Activated T-cell treated with anti-CD3 and anti-CD28 coated beads, Interleukin-2, amount 50 U/mL, for 72 hours (primary cell): ENCODE measurements around the gene NRDE2. TPM values are rescaled to one million over a fixed set of nuclear protein-coding genes. Genes with fewer than 3 reads are reported as not detected.

ENCODE experiments used
- ATAC-seq, 2 donors: fragments of 150-1000 bp; cut with Tn5 transposase; replicated peaks in 1 of 2; 2 replicates each; pipeline ENCODE4 v1.10.0; 2021; ENCODE audit warnings: moderate library complexity in 2 of 2, mild to moderate bottlenecking in 1 of 2
- DNase-seq, 2 donors: peaks; one replicate each; pipeline ENCODE4 v3.0.0; 2021 to 2022; ENCODE audit warnings: mixed read lengths in 1 of 2
- H3K27ac Mint-ChIP-seq: one replicate; pipeline ENCODE4 v1.8.0; 2022; ENCODE audit warnings: mild to moderate bottlenecking, moderate library complexity, mixed read lengths
- H3K27me3 Mint-ChIP-seq: one replicate; pipeline ENCODE4 v1.8.0; 2022; ENCODE audit warnings: low read depth, mixed read lengths
- H3K36me3 Mint-ChIP-seq, 2 donors: one replicate each; pipeline ENCODE4 v1.8.0; 2022; ENCODE audit warnings: mixed read lengths in 2 of 2, mild to moderate bottlenecking in 1 of 2; ENCODE audit not compliant: insufficient read depth in 2 of 2
- H3K4me1 Mint-ChIP-seq: one replicate; pipeline ENCODE4 v1.8.0; 2022; ENCODE audit warnings: low read depth, mixed read lengths
- H3K4me3 Mint-ChIP-seq, 2 donors: one replicate each; pipeline ENCODE4 v1.8.0; 2022; ENCODE audit warnings: mild to moderate bottlenecking in 2 of 2, mixed read lengths in 2 of 2, moderate library complexity in 2 of 2
- H3K9me3 Mint-ChIP-seq, 2 donors: one replicate each; pipeline ENCODE4 v1.8.0; 2022; ENCODE audit warnings: mixed read lengths in 2 of 2
- total RNA-seq, 2 donors: library from RNA; stranded (reverse); gene quantifications; one replicate each; pipeline ENCODE4 v1.2.3, GENCODE V29; 2022

The NRDE2 gene
- total RNA-seq, 2 donors from 2014 or later = 26.4 to 28.9 TPM

DNA sequence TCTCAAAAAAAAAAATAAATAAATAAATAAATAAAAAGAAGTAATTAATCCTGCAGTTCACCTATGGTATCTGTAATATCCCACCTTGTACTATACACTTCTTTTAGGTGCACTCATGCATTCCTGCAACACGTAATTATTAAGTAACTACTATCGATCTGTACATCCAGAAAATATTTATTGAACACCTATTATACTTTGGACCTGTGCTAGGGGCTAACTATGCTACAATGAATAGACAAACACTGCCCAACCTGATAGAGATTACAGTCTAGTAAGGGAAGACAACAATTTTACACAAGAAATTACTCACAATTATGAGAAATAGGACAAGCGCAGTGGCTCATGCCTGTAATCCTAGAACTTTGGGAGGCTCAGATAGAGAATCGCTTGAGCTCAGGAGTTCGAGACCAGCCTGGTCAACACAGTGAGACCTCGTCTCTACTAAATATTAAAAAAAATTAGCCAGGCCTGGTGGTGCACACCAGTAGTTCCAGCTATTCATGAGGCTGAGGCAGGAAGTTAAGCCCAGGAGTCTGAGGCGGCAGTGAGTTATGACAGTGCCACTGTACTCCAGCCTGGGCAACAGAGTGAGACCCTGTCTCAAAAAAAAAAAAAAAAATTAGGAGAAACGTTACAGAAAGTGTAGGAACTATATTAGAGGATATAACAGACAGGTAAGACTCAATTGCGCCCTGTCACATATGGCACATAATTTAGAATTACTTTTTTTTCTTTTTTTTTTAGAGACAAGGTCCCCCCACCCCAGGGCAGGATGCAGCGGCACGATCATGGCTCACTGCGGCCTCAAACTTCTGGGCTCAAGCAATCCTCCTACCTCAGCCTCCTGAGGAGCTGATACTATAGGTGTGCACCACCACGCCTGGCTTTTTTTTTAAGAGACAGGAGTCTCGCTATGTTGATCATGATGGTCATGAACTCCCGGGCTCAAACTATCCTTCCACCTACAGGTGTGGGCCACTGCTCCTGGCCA, 1.2 kb downstream of the NRDE2 start:
- ATAC-seq = no peak
- Mint-ChIP-seq H3K27ac (peak overlapping the region; percentile 98), H3K4me3 (peak overlapping the region; percentile 95 to 97), H3K9me3 (no peaks in the 10 kb centered on the region), H3K4me1 (peaks cover 19% of the 10 kb centered on the region), H3K36me3 (peaks cover 0 to 6% of the 10 kb centered on the region in 2 donors), H3K27me3 (no peaks in the 10 kb centered on the region)
- no peak for DNase-seq

DNA sequence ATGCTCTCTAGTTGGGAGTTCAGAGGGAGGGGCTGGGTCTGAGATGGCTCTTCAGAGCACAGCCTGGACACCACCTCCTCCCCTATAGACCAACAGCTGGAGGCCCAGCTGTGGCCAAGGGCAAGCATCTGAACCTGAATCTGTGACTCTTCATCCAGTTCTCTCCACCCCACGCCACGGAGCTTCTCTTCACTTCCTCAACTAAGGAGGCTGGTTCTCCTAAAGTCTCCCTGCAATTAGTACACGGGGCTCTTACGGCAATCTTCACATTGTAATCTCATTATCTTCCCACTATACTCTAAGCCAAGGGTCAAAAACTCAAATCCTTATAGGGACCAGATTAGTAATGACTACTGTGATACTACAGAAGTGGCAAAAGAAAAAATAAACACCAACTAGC, 9.8 kb downstream of the NRDE2 start:
- no peak for ATAC-seq
- H3K27ac Mint-ChIP-seq = no peak overlapping the region
- no peak for DNase-seq
- H3K4me1 Mint-ChIP-seq = peaks cover 38% of the 10 kb centered on the region
- peaks cover 13% of the 10 kb centered on the region in 2 donors for H3K36me3 Mint-ChIP-seq
- no peaks in the 10 kb centered on the region for H3K27me3 Mint-ChIP-seq
- H3K9me3 Mint-ChIP-seq = peaks cover 0 to 2% of the 10 kb centered on the region in 2 donors
- no peak overlapping the region for H3K4me3 Mint-ChIP-seq

DNA sequence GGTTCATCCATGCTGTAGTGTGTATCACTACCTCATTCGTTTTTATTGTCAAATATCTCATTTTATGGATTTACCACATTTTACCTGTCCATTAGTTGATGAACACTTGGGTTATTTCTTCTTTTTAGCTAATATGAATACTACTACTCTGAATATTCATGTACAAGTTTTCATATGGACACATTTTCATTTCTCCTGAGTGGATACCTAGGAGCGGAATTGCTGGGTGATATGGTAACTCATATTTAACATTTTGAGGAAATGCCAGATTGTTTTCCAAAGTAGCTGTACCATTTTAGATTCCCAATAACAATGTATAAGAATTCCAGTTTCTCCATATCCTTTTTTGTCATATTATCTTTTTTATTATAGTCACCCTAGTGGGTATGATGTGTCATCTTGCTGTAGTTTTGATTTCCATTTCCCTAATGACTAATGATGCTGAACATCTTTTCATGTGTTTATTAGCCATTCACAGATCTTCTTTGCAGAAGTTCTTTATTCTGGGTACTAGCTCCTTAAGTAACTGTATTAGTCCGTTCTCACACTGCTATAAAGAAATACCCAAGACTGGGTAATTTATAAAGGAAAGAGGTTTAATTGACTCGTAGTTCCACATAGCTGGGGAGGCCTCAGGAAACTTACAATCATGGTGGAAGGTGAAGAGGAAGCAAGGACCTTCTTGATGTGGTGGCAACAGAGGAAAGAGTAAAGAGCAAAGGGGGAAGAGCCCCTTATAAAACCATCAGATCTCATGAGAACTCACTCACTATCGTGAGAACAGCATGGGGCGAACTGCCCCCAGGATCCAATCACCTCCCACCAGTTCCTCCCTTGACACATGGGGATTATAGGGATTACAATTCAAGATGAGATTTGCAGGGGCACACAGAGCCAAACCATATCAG, 11.9 kb downstream of the NRDE2 start:
- H3K4me3 Mint-ChIP-seq = peak overlapping the region; percentile 56 to 66
- DNase-seq = no peak
- H3K27me3 Mint-ChIP-seq = no peaks in the 10 kb centered on the region
- H3K27ac Mint-ChIP-seq = peak overlapping the region; percentile 77
- peaks cover 41% of the 10 kb centered on the region for H3K4me1 Mint-ChIP-seq
- peaks cover 14 to 21% of the 10 kb centered on the region in 2 donors for H3K36me3 Mint-ChIP-seq
- H3K9me3 Mint-ChIP-seq = peaks cover 0 to 2% of the 10 kb centered on the region in 2 donors
- ATAC-seq = peak in 1 of 2 donors; percentile 30

DNA sequence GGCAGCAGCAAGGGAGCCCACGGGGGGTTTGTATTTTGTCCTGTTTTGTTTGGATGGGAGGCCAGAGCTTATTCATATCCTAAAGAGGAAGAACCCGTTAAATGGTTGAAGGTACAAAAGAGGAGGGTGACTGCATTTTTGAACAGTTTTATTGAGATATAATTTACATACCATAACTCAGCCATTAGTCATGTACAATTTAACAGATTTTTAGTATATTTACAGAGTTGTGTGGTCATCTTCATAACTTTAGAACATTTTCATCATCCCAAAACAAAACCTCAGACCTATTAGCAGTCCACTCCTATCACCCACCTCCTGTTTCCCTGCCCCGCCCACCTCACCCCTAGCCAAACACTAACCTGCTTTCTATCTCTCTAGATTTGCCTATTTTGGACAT, 12.6 kb downstream of the NRDE2 start:
- H3K4me3 Mint-ChIP-seq = no peak overlapping the region
- no peak for DNase-seq
- peak overlapping the region; percentile 54 for H3K27ac Mint-ChIP-seq
- ATAC-seq = no peak
- H3K9me3 Mint-ChIP-seq = peaks cover 0 to 2% of the 10 kb centered on the region in 2 donors
- H3K27me3 Mint-ChIP-seq = no peaks in the 10 kb centered on the region
- H3K36me3 Mint-ChIP-seq = peaks cover 11 to 18% of the 10 kb centered on the region in 2 donors
- peaks cover 36% of the 10 kb centered on the region for H3K4me1 Mint-ChIP-seq

DNA sequence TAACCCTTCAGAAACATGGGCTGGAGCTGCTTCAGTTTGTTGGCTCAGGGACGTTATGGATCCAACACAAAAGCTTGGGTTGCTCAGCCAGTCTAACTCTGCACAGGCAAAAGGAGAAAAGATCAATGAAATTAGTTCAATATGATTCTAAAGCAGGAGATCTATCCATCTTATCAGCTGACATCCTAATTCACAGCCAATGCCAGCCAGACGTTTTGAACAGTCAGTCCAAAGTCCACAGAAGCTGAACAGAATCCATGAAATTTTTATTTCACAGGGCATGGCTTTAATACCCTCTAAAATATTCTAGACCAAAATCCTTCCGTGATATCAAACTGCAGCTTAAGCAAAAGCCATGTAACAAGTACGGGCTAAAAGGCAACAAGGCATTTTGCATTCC, 13.7 kb downstream of the NRDE2 start:
- DNase-seq (no peak), ATAC-seq (no peak)
- no peak overlapping the region for H3K27ac Mint-ChIP-seq
- no peaks in the 10 kb centered on the region for H3K27me3 Mint-ChIP-seq
- no peak overlapping the region for H3K4me3 Mint-ChIP-seq
- peaks cover 31% of the 10 kb centered on the region for H3K4me1 Mint-ChIP-seq
- peaks cover 9 to 24% of the 10 kb centered on the region in 2 donors for H3K36me3 Mint-ChIP-seq
- H3K9me3 Mint-ChIP-seq = peaks cover 0 to 2% of the 10 kb centered on the region in 2 donors

DNA sequence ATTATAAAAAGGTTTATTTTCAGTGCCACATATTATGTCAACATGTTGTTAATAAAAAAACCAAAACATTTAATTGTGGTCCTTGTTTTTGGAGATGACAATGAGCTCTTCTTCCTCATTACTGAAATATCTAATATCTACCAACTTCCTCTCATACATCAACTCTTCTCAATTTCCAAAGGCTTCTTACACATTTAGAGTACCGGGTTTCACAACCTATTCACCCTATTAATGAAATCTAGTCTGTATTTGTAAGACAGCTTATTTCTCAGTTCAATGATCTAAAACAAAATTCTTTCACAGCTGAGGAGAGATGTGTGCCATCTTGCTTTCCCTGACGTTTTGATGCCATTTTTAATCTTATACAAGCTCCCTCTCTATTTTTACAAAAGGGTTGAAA, 14.5 kb downstream of the NRDE2 start:
- Mint-ChIP-seq H3K4me1 (peaks cover 31% of the 10 kb centered on the region), H3K9me3 (peaks cover 0 to 2% of the 10 kb centered on the region in 2 donors), H3K27ac (no peak overlapping the region), H3K27me3 (no peaks in the 10 kb centered on the region), H3K36me3 (peaks cover 9 to 24% of the 10 kb centered on the region in 2 donors), H3K4me3 (no peak overlapping the region)
- no peak for DNase-seq
- ATAC-seq = no peak

DNA sequence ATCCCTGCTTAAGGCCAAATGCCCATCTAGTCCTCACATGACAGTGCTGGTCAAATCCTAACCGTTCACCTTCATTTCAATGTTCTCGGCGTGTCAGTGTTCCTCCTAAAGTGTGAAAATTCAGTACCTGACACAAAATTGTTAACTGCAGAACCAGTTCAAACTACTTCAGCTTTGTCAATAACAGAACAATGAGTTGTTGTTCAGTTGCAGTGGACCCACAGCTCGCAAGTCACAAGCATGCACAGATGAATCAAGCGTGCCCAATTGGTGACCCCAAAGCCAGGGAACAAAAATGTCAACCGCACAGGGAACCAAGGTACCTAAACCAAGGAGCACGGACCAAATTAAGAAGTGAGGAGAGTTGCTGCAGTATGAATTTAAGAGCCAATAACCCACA, 23.2 kb downstream of the NRDE2 start:
- no peak for ATAC-seq
- Mint-ChIP-seq H3K4me1 (no peaks in the 10 kb centered on the region), H3K27me3 (no peaks in the 10 kb centered on the region), H3K9me3 (no peaks in the 10 kb centered on the region), H3K36me3 (peaks cover 4 to 12% of the 10 kb centered on the region in 2 donors), H3K4me3 (no peak overlapping the region), H3K27ac (no peak overlapping the region)
- no peak for DNase-seq

DNA sequence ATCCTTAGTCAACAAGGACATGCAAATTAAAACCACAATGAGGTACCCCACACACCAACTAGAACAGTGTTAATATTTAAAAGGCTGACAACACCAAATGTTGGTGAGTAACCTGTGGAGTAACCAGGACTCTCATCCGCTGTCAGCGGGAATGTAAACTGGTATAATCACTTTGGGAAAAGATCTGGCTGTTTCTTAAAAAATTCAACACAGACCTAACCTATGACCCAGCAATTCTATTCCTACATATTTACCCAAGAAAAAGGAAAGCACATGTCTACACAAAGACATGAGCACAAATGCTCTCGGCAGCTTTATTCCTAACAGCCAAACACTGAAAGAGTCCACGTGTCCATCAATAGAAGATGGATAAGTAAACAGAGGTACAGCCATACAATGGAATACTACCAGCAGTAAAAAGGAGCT, 26.6 kb downstream of the NRDE2 start:
- Mint-ChIP-seq H3K27me3 (no peaks in the 10 kb centered on the region), H3K9me3 (peaks cover 0 to 2% of the 10 kb centered on the region in 2 donors), H3K27ac (peak overlapping the region; percentile 14), H3K36me3 (peaks cover 9 to 20% of the 10 kb centered on the region in 2 donors), H3K4me3 (no peak overlapping the region), H3K4me1 (peaks cover 11% of the 10 kb centered on the region)
- no peak for ATAC-seq
- no peak for DNase-seq

DNA sequence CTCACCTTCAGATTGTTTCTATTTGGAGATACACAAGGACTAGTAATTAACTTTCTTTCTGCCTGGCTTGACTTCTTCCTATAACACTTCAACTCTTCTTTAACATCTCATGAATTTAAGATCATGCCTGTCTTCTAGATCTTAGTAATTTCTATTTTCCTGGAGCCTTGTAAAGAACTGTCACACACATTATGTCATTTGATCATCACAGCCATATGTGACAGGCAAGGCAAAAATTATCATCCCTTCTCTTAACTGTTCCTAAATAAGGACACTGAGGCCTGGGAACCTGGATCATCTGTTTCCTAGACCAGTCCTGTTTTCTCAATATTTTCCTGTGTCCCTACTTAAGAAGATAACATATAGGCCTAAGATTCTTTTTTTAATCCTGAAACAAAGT, 27.2 kb downstream of the NRDE2 start:
- no peaks in the 10 kb centered on the region for H3K27me3 Mint-ChIP-seq
- no peak for DNase-seq
- peaks cover 9 to 23% of the 10 kb centered on the region in 2 donors for H3K36me3 Mint-ChIP-seq
- no peak for ATAC-seq
- no peak overlapping the region for H3K4me3 Mint-ChIP-seq
- peak overlapping the region; percentile 14 for H3K27ac Mint-ChIP-seq
- peaks cover 0 to 2% of the 10 kb centered on the region in 2 donors for H3K9me3 Mint-ChIP-seq
- H3K4me1 Mint-ChIP-seq = peaks cover 11% of the 10 kb centered on the region

DNA sequence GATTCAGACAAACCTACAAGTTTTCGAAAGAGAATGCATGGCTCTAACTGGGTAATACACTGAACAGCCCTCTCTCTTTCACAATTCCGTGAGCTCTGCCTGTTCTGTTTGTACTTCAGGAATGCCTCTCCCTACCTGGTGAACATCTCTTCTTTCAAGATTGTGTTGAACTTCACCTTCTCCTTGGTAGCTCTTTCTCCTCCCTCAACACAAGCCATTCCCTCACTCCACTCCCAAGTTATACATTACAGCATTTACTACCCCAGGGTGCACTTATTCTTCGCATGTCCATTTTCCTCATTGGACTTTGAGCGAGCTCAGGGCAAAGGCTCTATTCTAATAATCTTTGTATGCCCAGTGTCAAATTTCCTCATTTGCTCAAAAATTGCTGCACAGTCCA, 28.3 kb downstream of the NRDE2 start:
- Mint-ChIP-seq H3K27ac (no peak overlapping the region), H3K9me3 (peaks cover 0 to 2% of the 10 kb centered on the region in 2 donors), H3K36me3 (peaks cover 7 to 23% of the 10 kb centered on the region in 2 donors), H3K4me3 (no peak overlapping the region), H3K27me3 (no peaks in the 10 kb centered on the region), H3K4me1 (peaks cover 11% of the 10 kb centered on the region)
- DNase-seq (no peak), ATAC-seq (no peak)

DNA sequence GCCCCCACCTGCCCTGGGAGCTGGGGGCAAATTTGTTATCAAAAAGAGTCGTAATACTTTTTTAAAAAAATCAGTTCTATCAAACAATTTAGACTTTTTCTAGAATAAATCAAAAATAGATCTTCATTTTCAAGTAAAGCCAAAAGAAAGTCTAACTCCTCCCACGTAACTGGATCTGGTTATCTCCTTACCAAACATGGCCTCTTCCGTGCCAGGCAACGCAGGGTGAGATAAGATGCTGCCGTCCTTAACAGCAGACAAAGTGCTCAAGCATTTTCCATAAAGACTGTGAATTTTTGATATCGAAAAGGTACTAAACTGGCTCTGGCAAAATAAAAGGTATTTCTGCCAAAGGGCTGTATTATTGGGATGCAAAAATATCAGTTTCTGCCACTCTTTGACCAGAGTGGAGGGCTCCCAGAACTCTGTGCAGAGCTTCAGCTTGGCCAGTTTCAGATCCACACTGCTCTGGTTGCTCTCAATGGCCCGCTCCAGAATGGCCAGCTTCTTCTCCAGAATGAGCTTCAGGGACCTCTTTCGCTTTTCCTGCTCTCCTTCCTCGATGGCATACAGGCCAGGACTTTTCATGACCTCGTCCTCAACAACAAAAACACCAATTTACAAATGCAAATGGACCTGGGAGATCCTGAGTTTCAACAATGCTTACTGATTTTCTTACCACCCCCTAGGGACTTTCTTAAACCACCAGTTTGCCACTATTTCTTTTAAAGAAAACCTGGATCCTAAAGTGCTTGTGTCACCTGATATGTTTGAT, 29.0 kb downstream of the NRDE2 start:
- DNase-seq (no peak), ATAC-seq (no peak)
- Mint-ChIP-seq H3K9me3 (peaks cover 0 to 2% of the 10 kb centered on the region in 2 donors), H3K4me3 (no peak overlapping the region), H3K27me3 (no peaks in the 10 kb centered on the region), H3K4me1 (peaks cover 11% of the 10 kb centered on the region), H3K36me3 (peaks cover 7 to 25% of the 10 kb centered on the region in 2 donors), H3K27ac (no peak overlapping the region)

DNA sequence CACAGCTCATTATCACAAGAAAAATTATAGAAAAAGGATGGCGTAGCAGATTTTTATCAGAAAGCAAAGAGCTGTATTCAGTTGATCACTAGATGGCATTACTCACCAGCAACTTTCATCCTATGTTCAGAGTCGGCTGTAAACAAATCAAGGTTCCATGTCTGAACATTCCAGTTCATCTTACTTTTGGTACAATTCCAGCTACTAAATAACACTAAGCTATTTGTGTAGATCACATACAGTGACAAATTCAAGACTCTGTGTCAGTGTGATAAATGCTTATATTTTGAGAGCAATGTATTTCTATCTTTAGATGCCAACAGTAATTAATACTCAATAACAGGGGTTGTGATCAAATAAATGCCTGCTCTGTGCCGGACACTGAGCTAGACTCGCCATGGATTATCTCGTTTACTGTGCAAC, 30.1 kb downstream of the NRDE2 start:
- Mint-ChIP-seq H3K4me3 (no peak overlapping the region), H3K27ac (peak overlapping the region; percentile 95), H3K4me1 (peaks cover 11% of the 10 kb centered on the region), H3K36me3 (peaks cover 8 to 25% of the 10 kb centered on the region in 2 donors), H3K9me3 (peaks cover 0 to 2% of the 10 kb centered on the region in 2 donors), H3K27me3 (no peaks in the 10 kb centered on the region)
- DNase-seq = no peak
- no peak for ATAC-seq
